HEK293T (cell line): ENCODE results near the gene FLT4.

Experiments used
- CTCF ChIA-PET: fragments of 350-600 bp; formaldehyde crosslinking; extraction: SDS; loops from one replicate; lab custom pipeline; 2021; ENCODE audit warnings: antibody characterized with exemption, inconsistent platforms; lab: Yijun Ruan, JAX
- POLR2A ChIA-PET: fragments of 350-600 bp; formaldehyde crosslinking; extraction: SDS; loops from one replicate; lab custom pipeline; 2020; ENCODE audit warnings: antibody characterized with exemption, inconsistent platforms; lab: Yijun Ruan, JAX
- DNase-seq: peaks from one replicate; pipeline ENCODE4 v3.0.0; 2012; ENCODE audit warnings: mixed read lengths; ENCODE audit errors: extremely low spot score
- ARNT ChIP-seq: fragments of 450-650 bp; IDR thresholded peaks from 2 replicates; pipeline ENCODE4 v1.6.1; 2017; ENCODE audit warnings: mild to moderate bottlenecking
- BHLHE40 ChIP-seq: fragments of 450-650 bp; IDR thresholded peaks from 2 replicates; pipeline ENCODE4 v1.6.1; 2016; ENCODE audit warnings: mild to moderate bottlenecking, moderate library complexity, borderline replicate concordance
- CTBP1 ChIP-seq: fragments of 450-650 bp; IDR thresholded peaks from 2 replicates; pipeline ENCODE4 v1.6.1; 2016; ENCODE audit warnings: borderline replicate concordance
- ELF4 ChIP-seq: fragments of 450-650 bp; IDR thresholded peaks from 2 replicates; pipeline ENCODE4 v1.6.1; 2017; ENCODE audit warnings: antibody characterized with exemption
- FOXA1 ChIP-seq: fragments of 450-650 bp; IDR thresholded peaks from 2 replicates; pipeline ENCODE4 v1.6.1; 2016; ENCODE audit warnings: mild to moderate bottlenecking
- FOXK2 ChIP-seq: fragments of 450-650 bp; IDR thresholded peaks from 2 replicates; pipeline ENCODE4 v1.6.1; 2016; ENCODE audit warnings: mild to moderate bottlenecking
- FOXM1 ChIP-seq: fragments of 450-650 bp; IDR thresholded peaks from 2 replicates; pipeline ENCODE4 v1.6.1; 2017; ENCODE audit warnings: mild to moderate bottlenecking, borderline replicate concordance
- HDGF ChIP-seq: fragments of 450-650 bp; IDR thresholded peaks from 2 replicates; pipeline ENCODE4 v1.6.1; 2017; ENCODE audit warnings: antibody characterized with exemption, borderline replicate concordance
- L3MBTL2 ChIP-seq: fragments of 450-650 bp; conservative IDR thresholded peaks from 2 replicates; pipeline ENCODE4 v1.6.1; 2016; ENCODE audit warnings: mild to moderate bottlenecking
- LEF1 ChIP-seq: fragments of 450-650 bp; IDR thresholded peaks from 2 replicates; pipeline ENCODE4 v1.6.1; 2017; ENCODE audit warnings: mild to moderate bottlenecking, borderline replicate concordance
- NFRKB ChIP-seq: fragments of 450-650 bp; IDR thresholded peaks from 2 replicates; pipeline ENCODE4 v1.6.1; 2016; ENCODE audit warnings: mild to moderate bottlenecking, moderate library complexity
- PKNOX1 ChIP-seq: fragments of 450-650 bp; IDR thresholded peaks from 2 replicates; pipeline ENCODE4 v1.6.1; 2016
- SP1 ChIP-seq: fragments of 450-650 bp; IDR thresholded peaks from 2 replicates; pipeline ENCODE4 v1.6.1; 2017
- SUZ12 ChIP-seq: fragments of 450-650 bp; IDR thresholded peaks from 2 replicates; pipeline ENCODE4 v1.6.1; 2016; ENCODE audit warnings: mild to moderate bottlenecking
- TARDBP ChIP-seq: fragments of 450-650 bp; IDR thresholded peaks from 2 replicates; pipeline ENCODE4 v1.6.1; 2016
- ZNF384 ChIP-seq: fragments of 450-650 bp; IDR thresholded peaks from 2 replicates; pipeline ENCODE4 v1.6.1; 2016

The FLT4 gene

GRCh38 chr5:180618829-180619562 is 30.4 kb downstream of the FLT4 start:
- peak; percentile 93 for DNase-seq
- TF ChIP-seq FOXM1 (peak; percentile 58; the same call in 1 of the 2 replicates), CTBP1 (no peak)
- ChIA-PET CTCF (interaction anchor here (0.6 to 1.6 kb wide), 14 partner anchors 9 to 554 kb away, joined by 3 to 11 read pairs (median 4); partner anchors contain the start of gene FLT4), POLR2A (interaction anchor here (0.5 to 1.9 kb wide), 9 partner anchors 9 to 886 kb away, joined by 3 to 10 read pairs (median 4); partner anchors contain the start of gene MAML1)

GRCh38 chr5:180618487-180618828 is 30.9 kb downstream of the FLT4 start:
- CTCF ChIA-PET, result interaction anchor here (1.0 to 1.6 kb wide), 8 partner anchors 9 to 105 kb away, joined by 3 to 11 read pairs (median 4); partner anchors contain the start of gene FLT4

GRCh38 chr5:180613814-180614188 is 35.6 kb downstream of the FLT4 start:
- ChIA-PET POLR2A (no interaction called here), CTCF (no interaction called here)
- TF ChIP-seq FOXA1 (no peak), SP1 (no peak), ELF4 (no peak), ARNT (no peak), CTBP1 (no peak), ZNF384 (no peak), TARDBP (no peak), PKNOX1 (no peak), FOXM1 (no peak), SUZ12 (no peak), FOXK2 (no peak), NFRKB (no peak), HDGF (no peak), L3MBTL2 (no peak), BHLHE40 (no peak)
- no peak for DNase-seq

More at GRCh38 chr5:180618487-180618828, 30.9 kb downstream of the FLT4 start:
- POLR2A ChIA-PET, result interaction anchor here (1.1 to 1.9 kb wide), 3 partner anchors 9 to 16 kb away, joined by 5 to 10 read pairs (median 6); no protein-coding TSS in a partner anchor
- TF ChIP-seq L3MBTL2, result 0 out of 2 replicates have a peak, but pooled peaks have one; percentile 22
- no peak for TF ChIP-seq TARDBP
- peak; percentile 32 for DNase-seq

GRCh38 chr5:180613188-180613813 is 36.1 kb downstream of the FLT4 start:
- TF ChIP-seq ZNF384, result no peak
- CTCF ChIA-PET, result no interaction called here
- POLR2A ChIA-PET, result no interaction called here
- no peak for DNase-seq

- CTCF ChIA-PET, result no interaction called here
- POLR2A ChIA-PET, result no interaction called here
- DNase-seq, result no peak
- TF ChIP-seq TARDBP (no peak), BHLHE40 (no peak), PKNOX1 (no peak), SP1 (no peak), ZNF384 (no peak), ARNT (no peak), HDGF (no peak), ELF4 (no peak), FOXA1 (no peak), L3MBTL2 (no peak), SUZ12 (no peak), NFRKB (no peak)
Measured at GRCh38 chr5:180612683-180613082, 36.7 kb downstream of the FLT4 start.

GRCh38 chr5:180611140-180611850 is 38.1 kb downstream of the FLT4 start:
- CTCF ChIA-PET, result interaction anchor here (0.8 kb wide), 1 partner anchor 116 kb away, joined by 3 read pairs; no protein-coding TSS in a partner anchor
- no peak for TF ChIP-seq L3MBTL2
- TF ChIP-seq ARNT, result no peak
- no peak for TF ChIP-seq BHLHE40
- TF ChIP-seq SP1, result no peak
- TF ChIP-seq CTBP1, result no peak
- no peak for TF ChIP-seq ZNF384
- no peak for TF ChIP-seq LEF1
- no peak for TF ChIP-seq FOXK2
- TF ChIP-seq PKNOX1, result no peak
- TF ChIP-seq HDGF, result no peak
- TF ChIP-seq FOXM1, result no peak
- TF ChIP-seq ELF4, result no peak
- TF ChIP-seq SUZ12, result no peak
- POLR2A ChIA-PET, result no interaction called here
- no peak for DNase-seq
